GM12801 (cell line): ENCODE results near the gene CST3.

ENCODE experiments used
- CTCF ChIP-seq: IDR thresholded peaks from one replicate; pipeline ENCODE4 v1.5.1; 2011; ENCODE audit warnings: control low read depth; ENCODE audit not compliant: insufficient read length; ENCODE audit errors: extremely low read depth

CST3 gene

GRCh38 chr20:23640671-23641667, 3.2 kb upstream of the CST3 start:
- TF ChIP-seq CTCF: no peak

- TF ChIP-seq CTCF: no peak
Observed at GRCh38 chr20:23640018-23640601, 2.4 kb upstream of the CST3 start.

- TF ChIP-seq CTCF: no peak
Observed at GRCh38 chr20:23639490-23639958, 1.8 kb upstream of the CST3 start.

GRCh38 chr20:23638309-23638708, 554 bp upstream of the CST3 start:
- TF ChIP-seq CTCF: no peak

- TF ChIP-seq CTCF: no peak
Observed at GRCh38 chr20:23636908-23637281, 860 bp downstream of the CST3 start.

- TF ChIP-seq CTCF: no peak
Observed at GRCh38 chr20:23636182-23636907, 1.4 kb downstream of the CST3 start.
